Natural killer cell (primary cell): Measurements from ENCODE around the gene GRK6. TPM values are rescaled to one million over a fixed set of nuclear protein-coding genes. Genes with fewer than 3 reads are reported as not detected.

Experiments
- ATAC-seq, 3 donors: fragments of 150-1000 bp in 2 of 3; fragments of 200-7000 bp in 1 of 3; cut with Tn5 transposase; 1 replicate in 1 of 3; 2 replicates in 2 of 3; pipeline ENCODE4 v1.10.0; 2021; ENCODE audit warnings: mild to moderate bottlenecking in 2 of 3, moderate library complexity in 2 of 3
- DNase-seq, 2 donors: peaks; one replicate each; pipeline versions ENCODE4 v3.0.0 to v3.0.0-alpha.2; 2013 to 2021; ENCODE audit warnings: mixed read lengths in 1 of 2
- H3K27ac ChIP-seq: one replicate; pipeline ENCODE4 v1.5.1; 2013; ENCODE audit warnings: mild to moderate bottlenecking, low read length
- H3K27me3 ChIP-seq: one replicate; pipeline ENCODE4 v1.6.1; 2013; ENCODE audit warnings: low read length; ENCODE audit not compliant: control insufficient read depth, insufficient read depth
- H3K36me3 ChIP-seq: one replicate; pipeline ENCODE4 v1.6.1; 2013; ENCODE audit warnings: low read length; ENCODE audit not compliant: control insufficient read depth, insufficient read depth
- H3K4me1 ChIP-seq: one replicate; pipeline ENCODE4 v1.6.1; 2013; ENCODE audit warnings: low read length; ENCODE audit not compliant: control insufficient read depth, insufficient read depth
- H3K4me3 ChIP-seq: one replicate; pipeline ENCODE4 v1.5.1; 2013; ENCODE audit warnings: low read length
- H3K9me3 ChIP-seq: one replicate; pipeline ENCODE4 v1.6.1; 2013; ENCODE audit warnings: low read length; ENCODE audit not compliant: control insufficient read depth, insufficient read depth
- H3K27ac Mint-ChIP-seq, 2 donors: one replicate each; pipeline ENCODE4 v1.8.0; 2022; ENCODE audit warnings: mild to moderate bottlenecking in 2 of 2, mixed read lengths in 2 of 2, moderate library complexity in 1 of 2
- H3K27me3 Mint-ChIP-seq, 2 donors: one replicate each; pipeline ENCODE4 v1.8.0; 2022; ENCODE audit warnings: low read depth in 2 of 2, mixed read lengths in 2 of 2
- H3K36me3 Mint-ChIP-seq: one replicate; pipeline ENCODE4 v1.8.0; 2022; ENCODE audit warnings: mixed read lengths
- H3K4me1 Mint-ChIP-seq, 2 donors: one replicate each; pipeline ENCODE4 v1.8.0; 2022; ENCODE audit warnings: mixed read lengths in 2 of 2
- H3K4me3 Mint-ChIP-seq: one replicate; pipeline ENCODE4 v1.8.0; 2022; ENCODE audit warnings: mild to moderate bottlenecking, moderate library complexity, mixed read lengths
- H3K9me3 Mint-ChIP-seq, 2 donors: one replicate each; pipeline ENCODE4 v1.8.0; 2022; ENCODE audit warnings: mixed read lengths in 2 of 2
- CTCF ChIP-seq: fragments of 200-600 bp; IDR thresholded peaks from one replicate; pipeline ENCODE4 v1.8.0; 2022; ENCODE audit warnings: antibody characterized with exemption
- WGBS: methylation state at CpG from one replicate; pipeline ENCODE4 v1.1.7; 2013; ENCODE audit warnings: missing lambda C conversion rate; ENCODE audit not compliant: insufficient coverage; 5-methylcytosine and 5-hydroxymethylcytosine counted together
- intact Hi-C: fragments of 100-400 bp; cut with micrococcal nuclease; formaldehyde crosslinking; loops from one replicate; pipeline ENCODE4 v1.14.2; 2022
- total RNA-seq, 4 donors: library from RNA; stranded (reverse); fragments of 120-200 nt in 1 of 4; gene quantifications; one replicate each; pipeline versions ENCODE4 v1.2.3 to v1.2.4, GENCODE V29; 2013 to 2022

The GRK6 gene
- total RNA-seq, 3 donors from 2014 or later (not counting 1 experiment from before 2014, with no cell fraction given) = 173 to 221 (median 190) TPM

DNA sequence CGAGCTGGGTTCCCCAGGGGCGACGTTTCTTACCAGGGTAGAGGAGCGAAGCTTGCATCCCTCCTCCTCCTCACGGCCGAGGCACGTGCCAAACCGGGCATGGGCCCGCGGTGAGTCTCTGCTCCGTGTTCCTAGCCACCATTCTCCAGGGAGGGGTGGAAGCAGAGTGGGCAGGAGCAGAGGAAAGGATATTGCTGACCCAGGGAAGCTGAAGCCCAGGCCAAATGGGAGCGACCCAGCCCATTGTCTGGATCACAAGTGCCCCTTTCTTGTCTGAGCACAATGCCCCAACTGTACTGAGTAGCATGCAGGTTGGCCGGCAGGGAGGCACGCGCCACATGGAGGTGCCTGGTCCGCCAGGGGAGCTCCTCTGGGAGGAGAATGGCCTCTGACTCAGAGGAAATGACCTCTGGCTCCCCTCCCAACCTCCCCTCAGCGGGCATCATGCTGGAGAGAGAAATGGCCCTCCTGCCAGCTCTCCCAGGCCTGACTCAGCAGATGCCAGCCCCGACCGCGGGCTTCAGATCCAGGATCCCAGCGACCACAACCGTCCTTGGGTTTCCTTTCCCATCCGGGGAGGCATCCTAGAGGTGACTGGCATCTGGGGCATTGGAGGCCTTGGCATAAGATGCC is 21.3 kb downstream of the GRK6 start:
- Histone ChIP-seq H3K4me3 (no peak overlapping the region), H3K4me1 (peaks cover 47% of the 10 kb centered on the region), H3K9me3 (no peaks in the 10 kb centered on the region), H3K27me3 (no peaks in the 10 kb centered on the region), H3K27ac (peak overlapping the region; percentile 3), H3K36me3 (peaks cover 8% of the 10 kb centered on the region)
- TF ChIP-seq CTCF = no peak
- DNase-seq = peak in 1 of 2 donors; percentile 42
- Mint-ChIP-seq H3K27me3 (no peaks in the 10 kb centered on the region), H3K9me3 (no peaks in the 10 kb centered on the region), H3K4me3 (peak overlapping the region; percentile 75), H3K36me3 (no peaks in the 10 kb centered on the region), H3K4me1 (peaks cover 27 to 46% of the 10 kb centered on the region in 2 donors), H3K27ac (peak overlapping the region; percentile 68 to 79)
- WGBS = 11% methylated on average over 23 of the region's 23 CpGs
- peak in 2 of 3 donors; percentile 3 to 8 for ATAC-seq
- intact Hi-C loops = loop anchor here (1.0 kb wide), 1 partner anchor 10 kb away; no protein-coding TSS in a partner anchor

DNA sequence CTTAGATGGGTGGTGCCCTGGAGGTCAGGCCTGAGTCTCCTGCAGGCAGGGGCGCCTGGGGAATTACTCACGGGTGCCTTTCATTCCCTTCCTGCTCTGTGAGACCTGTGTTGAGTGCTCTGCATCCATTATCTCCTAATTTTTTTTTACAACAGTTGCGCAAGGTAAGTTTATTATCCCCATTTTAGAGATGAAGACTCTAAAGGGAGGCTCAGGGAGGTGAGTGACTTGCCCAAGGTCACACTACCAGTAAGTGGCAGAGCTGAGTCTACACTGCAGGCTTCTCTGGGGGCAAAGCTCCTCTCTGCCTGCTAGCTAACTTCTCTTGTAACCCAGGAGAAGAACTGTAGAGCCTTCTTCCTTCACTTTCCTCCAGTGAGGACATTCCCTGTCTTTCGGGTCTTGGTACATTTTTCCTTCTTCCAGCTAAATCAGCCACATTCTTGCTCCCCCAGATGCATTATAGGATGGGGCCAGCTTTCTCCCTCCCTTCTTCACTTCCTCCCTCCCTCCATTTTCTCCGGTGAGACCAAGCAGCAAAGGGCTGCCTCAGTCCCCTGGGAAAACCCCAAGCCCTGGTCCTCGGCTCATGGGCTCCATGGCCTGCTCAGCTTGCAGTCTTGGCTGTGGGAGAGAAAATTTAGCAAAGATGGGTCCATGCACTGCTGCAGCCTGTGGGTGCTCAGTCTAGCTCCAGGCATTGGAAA is 21.9 kb downstream of the GRK6 start:
- Mint-ChIP-seq H3K4me1 (peaks cover 27 to 49% of the 10 kb centered on the region in 2 donors), H3K27me3 (no peaks in the 10 kb centered on the region)

DNA sequence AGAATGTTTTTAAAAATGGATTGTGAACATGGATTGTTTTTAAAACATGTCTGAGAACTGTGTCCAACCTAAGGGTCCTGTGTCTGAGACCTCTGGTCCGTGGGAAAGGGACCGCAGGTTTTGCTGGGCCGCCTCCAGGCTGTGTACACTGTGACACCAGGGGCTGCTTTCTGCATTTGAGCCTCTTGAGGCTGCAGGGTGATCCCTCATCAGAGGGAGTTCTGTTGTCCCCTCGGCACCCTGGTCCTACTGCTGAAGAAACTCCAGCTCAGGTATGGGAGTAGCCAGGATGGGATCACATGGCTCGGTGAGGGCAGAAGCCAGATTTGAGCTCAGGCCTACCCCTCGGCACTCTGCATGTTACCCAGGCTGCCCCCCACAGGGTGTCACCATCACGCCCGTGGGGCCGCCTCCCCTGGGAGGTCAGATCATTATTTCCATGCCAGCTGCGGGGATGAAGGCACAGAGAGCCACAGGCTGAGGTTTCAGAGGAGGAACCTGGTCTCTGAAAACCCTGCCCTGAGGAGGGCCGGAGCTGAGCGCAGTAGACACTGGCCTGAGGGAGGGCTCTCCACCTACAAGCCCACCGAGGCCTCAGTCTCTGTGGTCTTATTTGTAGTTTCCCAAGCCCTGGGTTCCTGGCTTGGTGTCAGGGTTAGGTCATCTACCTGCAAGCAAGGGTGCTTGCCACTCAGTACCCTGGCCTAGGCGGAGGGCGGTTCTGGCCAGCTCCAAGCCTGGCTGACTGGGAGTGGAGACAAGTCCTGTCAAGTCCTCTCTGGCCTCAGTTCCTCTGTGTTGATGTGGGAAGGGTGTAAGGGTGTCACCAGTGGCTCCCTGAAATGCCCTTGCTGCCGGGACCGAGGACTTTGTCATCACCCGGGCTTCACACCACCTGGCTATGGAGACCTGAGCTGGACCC is 22.9 kb downstream of the GRK6 start:
- no peaks in the 10 kb centered on the region for H3K36me3 ChIP-seq
- Mint-ChIP-seq H3K9me3 (no peaks in the 10 kb centered on the region), H3K4me3 (no peak overlapping the region), H3K36me3 (no peaks in the 10 kb centered on the region), H3K27me3 (no peaks in the 10 kb centered on the region), H3K4me1 (peaks cover 30 to 51% of the 10 kb centered on the region in 2 donors), H3K27ac (no peak overlapping the region)
- TF ChIP-seq CTCF = no peak
- no peaks in the 10 kb centered on the region for H3K27me3 ChIP-seq
- H3K9me3 ChIP-seq = no peaks in the 10 kb centered on the region
- WGBS = 84% methylated on average over 18 of the region's 18 CpGs
- no peak overlapping the region for H3K4me3 ChIP-seq
- no peak for DNase-seq
- H3K27ac ChIP-seq = no peak overlapping the region
- intact Hi-C loops = loop anchor here (5.0 kb wide), 1 partner anchor 132 kb away; no protein-coding TSS in a partner anchor
- H3K4me1 ChIP-seq = peaks cover 55% of the 10 kb centered on the region
- no peak for ATAC-seq

More for the DNA sequence above, 21.9 kb downstream of the GRK6 start:
- H3K4me3 ChIP-seq = no peak overlapping the region
- H3K4me1 ChIP-seq = peaks cover 51% of the 10 kb centered on the region
- Mint-ChIP-seq H3K4me3 (peak overlapping the region; percentile 75), H3K27ac (peak overlapping the region; percentile 68 to 79), H3K36me3 (no peaks in the 10 kb centered on the region), H3K9me3 (no peaks in the 10 kb centered on the region)
- no peak for ATAC-seq
- no peak for DNase-seq
- intact Hi-C loops = loop anchor here (1.0 kb wide), 1 partner anchor 11 kb away; no protein-coding TSS in a partner anchor
- H3K27ac ChIP-seq = no peak overlapping the region
- no peaks in the 10 kb centered on the region for H3K27me3 ChIP-seq
- H3K9me3 ChIP-seq = no peaks in the 10 kb centered on the region
- WGBS = 72% methylated on average over 6 of the region's 6 CpGs
- H3K36me3 ChIP-seq = peaks cover 4% of the 10 kb centered on the region
- no peak for TF ChIP-seq CTCF
